GM18870 (cell line): ENCODE data around the gene TMEM198.

Experiments used
- ATAC-seq: cut with Tn5 transposase; IDR thresholded peaks from one replicate; pipeline ENCODE4 v1.9.1; 2021; ENCODE audit warnings: moderate library complexity; ENCODE audit not compliant: unreplicated experiment

Gene TMEM198

GRCh38 chr2:219575566-219576504 lies 32.0 kb downstream of the TMEM198 start:
- no peak for ATAC-seq

GRCh38 chr2:219576505-219577388 lies 32.9 kb downstream of the TMEM198 start:
- ATAC-seq: no peak

GRCh38 chr2:219578811-219579613 lies 35.2 kb downstream of the TMEM198 start:
- no peak for ATAC-seq

- ATAC-seq: no peak
Observed at GRCh38 chr2:219581346-219581745, 37.5 kb downstream of the TMEM198 start.

GRCh38 chr2:219591091-219591490 lies 47.3 kb downstream of the TMEM198 start:
- ATAC-seq: no peak

GRCh38 chr2:219592736-219593135 lies 48.9 kb downstream of the TMEM198 start:
- no peak for ATAC-seq

GRCh38 chr2:219593154-219593553 lies 49.3 kb downstream of the TMEM198 start:
- ATAC-seq: no peak

- no peak for ATAC-seq
Observed at GRCh38 chr2:219595256-219595655, 51.4 kb downstream of the TMEM198 start.

GRCh38 chr2:219596954-219597551 lies 53.2 kb downstream of the TMEM198 start:
- peak; percentile 5 for ATAC-seq

- peak; percentile 79 for ATAC-seq
Observed at GRCh38 chr2:219597552-219598307, 53.9 kb downstream of the TMEM198 start, which contains the start of gene STK11IP. Gene STK11IP, plus strand, starts transcription at chr2:219597857. Its CDS starts 263 bp downstream, at chr2:219598120.

- no peak for ATAC-seq
Observed at GRCh38 chr2:219598308-219599078, 54.7 kb downstream of the TMEM198 start.
